Measurements from ENCODE around the gene DUSP15.
"Not testable (repeated sequence)": the region's sequence is repeated elsewhere in the genome, so short reads cannot be mapped to it uniquely, and the experiment has no call there.

Gene DUSP15

DNA sequence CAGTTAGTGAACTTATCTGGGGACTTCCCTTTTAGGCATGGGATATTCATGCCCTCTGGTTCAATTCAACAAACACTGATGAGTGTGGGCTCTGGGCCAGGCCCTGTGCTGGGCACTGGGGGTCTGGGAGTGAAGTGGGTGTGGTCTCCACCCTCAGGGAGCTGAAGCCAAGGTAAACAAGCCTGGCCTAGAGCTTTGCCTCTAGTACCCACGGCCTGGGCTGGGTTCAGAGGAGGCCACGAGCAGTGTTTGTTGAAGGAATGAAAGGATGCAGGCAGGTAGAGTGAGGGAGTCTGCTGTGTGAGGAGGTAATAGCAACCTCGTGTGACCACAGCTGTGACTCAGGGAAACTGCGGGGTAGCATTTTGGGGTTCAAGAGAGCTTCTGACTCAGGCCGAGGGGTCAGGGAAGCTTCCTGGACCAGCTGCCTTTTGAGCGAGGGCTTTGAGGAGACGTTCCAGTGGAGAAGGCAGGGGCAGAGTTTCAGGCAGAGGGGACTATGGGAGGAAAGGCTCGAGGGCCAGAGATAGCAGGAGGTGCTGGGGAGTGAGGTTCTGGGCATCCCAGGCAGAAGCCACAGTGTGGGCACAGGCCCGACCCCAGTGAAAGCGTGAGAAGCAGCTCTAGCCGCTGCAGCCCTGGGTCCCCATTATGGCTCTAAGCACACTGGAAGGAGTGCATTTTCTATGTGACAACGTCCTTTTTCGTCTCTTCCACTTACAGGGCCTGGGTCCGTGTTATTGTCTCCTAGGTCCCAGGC lies 45.6 kb downstream of the DUSP15 start:
- in situ Hi-C loops (cut with MboI; ENCODE audit: low sequenced_read_pairs) = no loop called here

DNA sequence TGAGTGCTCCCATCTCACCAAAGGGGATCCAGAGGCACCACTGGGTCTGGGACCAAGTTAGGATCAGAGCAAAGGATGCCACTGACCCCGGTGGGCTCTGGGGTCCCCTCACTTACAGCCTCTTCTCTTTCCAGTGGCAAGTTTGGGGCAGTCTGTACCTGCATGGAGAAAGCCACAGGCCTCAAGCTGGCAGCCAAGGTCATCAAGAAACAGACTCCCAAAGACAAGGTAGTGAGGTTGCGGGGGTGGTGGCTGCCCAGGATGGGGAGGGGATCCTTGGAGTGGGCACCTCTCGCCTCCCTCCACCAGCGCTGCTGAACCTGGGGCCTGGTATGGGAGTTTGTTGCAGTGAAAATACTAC lies 46.2 kb downstream of the DUSP15 start:
- in situ Hi-C loops (cut with MboI; ENCODE audit: low sequenced_read_pairs) = no loop called here

DNA sequence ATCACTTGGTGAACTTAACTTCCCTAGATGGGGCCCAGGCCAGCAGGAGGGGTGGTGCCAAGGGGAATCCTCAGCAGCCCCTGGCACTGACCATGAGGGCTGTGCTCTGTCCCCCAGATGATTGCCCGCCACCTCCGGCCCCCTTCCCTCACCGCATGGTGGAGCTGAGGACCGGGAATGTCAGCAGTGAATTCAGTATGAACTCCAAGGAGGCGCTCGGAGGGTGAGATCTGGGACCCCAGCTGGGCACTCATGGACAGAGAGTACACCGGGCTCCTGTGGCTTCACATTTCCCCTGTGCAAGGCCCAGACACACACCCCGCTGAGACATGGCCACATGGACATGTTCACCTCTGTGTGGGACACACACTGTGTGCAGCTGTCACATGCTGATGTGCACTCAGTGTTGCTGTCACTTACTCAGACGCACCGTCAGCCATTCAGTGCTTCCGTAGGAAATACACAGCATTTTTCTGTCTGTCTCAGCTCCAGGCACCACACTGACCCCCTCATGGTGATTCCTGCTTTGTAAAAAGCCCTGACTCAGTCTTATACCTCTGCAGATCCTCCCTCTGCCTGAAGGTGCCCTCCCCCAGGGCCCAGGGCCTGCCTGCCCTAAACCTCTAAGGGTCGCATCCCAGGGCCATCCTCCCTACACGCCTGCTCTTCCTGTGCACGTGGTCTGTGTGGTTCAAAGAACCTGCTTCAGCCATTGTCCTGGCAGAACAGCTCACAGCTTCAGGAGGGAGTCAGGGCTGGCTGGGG lies 46.8 kb downstream of the DUSP15 start:
- in situ Hi-C loops (cut with MboI; ENCODE audit: low sequenced_read_pairs) = no loop called here

DNA sequence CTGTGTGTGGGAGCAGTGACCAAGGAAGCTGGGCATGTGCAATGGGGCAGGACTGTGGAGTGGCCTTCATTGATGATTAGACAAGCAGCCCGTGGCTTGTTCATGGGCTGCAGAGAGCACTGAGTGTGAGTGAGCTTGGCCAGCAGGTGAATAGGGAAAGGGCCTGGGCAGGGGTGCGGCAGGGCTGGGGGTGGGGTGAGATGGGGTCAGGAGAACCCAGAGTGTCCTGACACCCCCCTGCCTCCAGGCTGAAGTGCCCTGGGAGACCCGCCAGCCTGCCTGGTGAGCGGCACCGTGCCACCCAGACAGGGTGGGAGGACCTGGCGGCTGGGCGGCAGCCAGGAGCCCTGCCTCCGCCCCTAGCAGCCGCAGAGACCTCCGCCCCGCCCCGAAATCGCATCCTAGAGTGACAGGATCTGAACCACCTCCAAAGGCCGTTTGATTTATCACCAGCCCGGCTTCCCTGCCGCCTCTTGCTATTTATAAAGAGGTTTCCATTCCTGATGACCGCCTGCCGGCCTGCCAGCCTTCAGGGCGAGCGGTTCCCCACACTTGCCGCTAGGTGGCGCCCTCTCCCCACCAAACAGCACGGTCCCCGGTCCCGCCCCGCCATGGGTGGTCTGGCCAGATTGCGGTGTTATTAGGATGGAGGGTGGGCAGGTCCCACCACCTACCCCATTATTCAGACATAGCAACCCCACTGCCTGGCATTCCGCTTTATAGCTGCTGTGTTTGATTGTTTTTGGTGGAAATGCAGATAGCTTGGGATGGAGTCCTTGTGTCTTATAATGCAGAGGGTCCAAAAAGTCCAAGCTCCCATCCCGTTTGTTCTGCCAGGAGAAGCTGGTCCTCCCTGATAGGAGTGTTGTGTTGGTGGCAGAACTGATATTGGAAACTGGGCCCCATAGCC lies 47.7 kb downstream of the DUSP15 start:
- in situ Hi-C loops (cut with MboI; ENCODE audit: low sequenced_read_pairs) = no loop called here

DNA sequence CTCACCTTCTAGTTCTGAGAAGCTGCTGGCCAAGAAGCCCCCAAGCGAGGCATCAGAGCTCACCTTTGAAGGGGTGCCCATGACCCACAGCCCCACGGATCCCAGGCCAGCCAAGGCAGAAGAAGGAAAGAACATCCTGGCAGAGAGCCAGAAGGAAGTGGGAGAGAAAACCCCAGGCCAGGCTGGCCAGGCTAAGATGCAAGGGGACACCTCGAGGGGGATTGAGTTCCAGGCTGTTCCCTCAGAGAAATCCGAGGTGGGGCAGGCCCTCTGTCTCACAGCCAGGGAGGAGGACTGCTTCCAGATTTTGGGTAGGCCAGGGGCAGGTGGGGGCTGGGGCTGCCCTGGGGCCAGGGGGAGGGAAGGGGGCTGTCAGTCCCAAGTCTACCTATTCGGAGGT lies 48.9 kb downstream of the DUSP15 start:
- in situ Hi-C loops (cut with MboI; ENCODE audit: low sequenced_read_pairs) = no loop called here

DNA sequence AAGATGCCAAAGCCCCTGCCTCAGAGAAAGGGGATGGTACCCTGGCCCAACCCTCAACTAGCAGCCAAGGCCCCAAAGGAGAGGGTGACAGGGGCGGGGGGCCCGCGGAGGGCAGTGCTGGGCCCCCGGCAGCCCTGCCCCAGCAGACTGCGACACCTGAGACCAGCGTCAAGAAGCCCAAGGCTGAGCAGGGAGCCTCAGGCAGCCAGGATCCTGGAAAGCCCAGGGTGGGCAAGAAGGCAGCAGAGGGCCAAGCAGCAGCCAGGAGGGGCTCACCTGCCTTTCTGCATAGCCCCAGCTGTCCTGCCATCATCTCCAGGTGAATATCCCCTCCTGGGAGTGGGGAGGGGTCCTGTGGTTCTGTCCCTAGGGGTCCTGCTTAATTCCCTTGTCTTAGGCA lies 50.1 kb downstream of the DUSP15 start:
- in situ Hi-C loops (cut with MboI; ENCODE audit: low sequenced_read_pairs) = no loop called here

DNA sequence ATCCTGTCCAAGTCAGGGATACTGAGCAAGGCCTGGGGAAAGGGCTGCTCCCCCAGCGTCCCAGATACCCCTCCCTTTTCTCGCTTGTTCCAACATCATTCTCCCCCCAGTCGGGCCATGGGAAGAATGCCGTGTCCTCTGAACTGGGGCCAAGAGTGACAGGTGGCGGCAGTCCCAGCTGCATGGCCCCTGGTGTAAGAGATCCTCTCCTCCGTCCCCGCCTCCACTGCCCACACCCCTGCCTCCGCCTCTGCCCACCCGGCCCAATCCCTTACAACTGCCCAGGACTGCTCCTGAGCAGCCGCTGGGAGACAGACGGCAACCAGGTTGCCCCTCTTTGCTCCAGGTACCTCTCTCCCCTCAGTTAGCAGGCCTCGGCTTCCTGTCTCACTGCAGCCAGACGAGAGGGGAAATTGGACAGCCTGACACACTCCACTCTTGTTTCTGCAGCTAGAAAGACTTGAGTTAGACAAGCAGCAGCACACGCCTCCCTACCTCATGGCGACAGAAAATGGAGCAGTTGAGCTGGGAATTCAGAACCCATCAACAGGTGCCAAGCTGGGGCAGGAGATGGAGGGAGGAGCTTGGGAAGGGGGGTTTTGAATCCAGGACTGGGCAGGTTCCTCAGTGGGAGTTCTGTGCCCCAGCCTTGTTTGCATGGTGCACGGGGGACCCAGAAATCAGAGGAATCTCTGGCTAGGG lies 51.1 kb downstream of the DUSP15 start, which contains the start of gene MYLK2:
MYLK2 (plus strand) TSS at position 274 of the 702 bp plus-strand sequence; CDS start at position 499, 225 bp downstream.
- in situ Hi-C loops (cut with MboI; ENCODE audit: low sequenced_read_pairs) = no loop called here

DNA sequence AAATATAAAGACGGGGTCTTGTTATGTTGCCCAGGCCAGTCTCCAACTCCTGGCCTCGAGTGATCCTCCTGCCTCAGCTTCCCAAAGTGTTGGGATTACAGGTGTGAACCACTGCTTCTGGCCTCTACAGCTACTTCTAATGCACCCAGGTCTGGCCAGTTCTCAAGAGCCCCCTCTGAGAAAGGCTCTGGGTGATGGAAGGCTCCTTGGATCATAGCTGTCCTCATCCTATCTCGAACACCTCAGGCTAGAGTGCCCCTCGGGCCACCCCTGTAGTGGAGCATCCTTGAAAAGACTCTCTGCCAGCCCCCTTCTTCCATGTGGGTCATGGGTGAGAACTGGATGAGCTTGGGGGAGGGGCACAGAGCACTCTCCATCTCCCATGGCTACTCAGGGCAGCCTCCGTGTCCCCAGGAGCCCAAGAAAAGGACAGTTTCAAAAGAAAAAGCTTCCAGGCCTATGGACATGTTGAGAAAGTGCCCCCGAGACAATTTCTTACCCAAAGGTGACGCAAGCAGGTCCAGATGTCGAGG lies 51.9 kb downstream of the DUSP15 start:
- in situ Hi-C loops (cut with MboI; ENCODE audit: low sequenced_read_pairs) = no loop called here

DNA sequence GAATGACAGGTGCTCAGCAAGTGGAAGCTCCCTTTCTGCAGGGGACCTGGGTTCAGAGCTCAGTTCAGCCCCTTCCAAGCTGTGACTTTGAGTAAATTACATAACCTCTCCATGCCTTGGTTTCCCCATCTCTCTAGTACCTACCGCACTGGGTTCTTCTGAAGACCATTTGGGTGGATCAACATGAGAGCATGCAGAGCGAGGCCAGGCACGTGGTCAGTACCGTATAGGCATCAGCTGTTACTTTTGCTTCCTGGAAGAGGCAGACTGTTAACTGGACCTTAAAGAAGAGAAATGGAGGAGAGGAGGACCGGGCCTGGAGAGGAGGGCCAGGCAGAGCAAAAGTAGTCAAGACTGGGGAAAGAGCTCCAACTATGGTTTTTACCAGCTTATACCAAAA lies 52.9 kb downstream of the DUSP15 start:
- in situ Hi-C loops (cut with MboI; ENCODE audit: low sequenced_read_pairs) = no loop called here

DNA sequence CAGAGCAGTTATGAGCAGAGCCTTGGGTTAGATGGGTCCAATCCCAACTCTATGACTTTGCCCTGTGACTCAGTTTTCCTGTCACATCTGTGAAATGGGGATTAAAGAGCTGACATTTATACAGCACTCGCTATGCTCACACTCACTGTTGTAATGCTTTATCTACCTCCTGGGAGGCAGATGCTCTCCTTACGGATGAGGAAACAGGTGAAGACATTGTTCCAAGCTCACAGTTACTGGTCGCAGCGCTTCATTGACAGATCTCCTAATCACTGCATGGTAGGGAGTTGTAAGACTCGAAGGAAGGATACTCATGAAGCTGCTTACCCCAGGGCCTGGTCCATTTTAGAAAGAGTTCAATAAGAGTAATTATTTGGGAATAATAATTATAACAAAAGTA lies 54.1 kb downstream of the DUSP15 start:
- in situ Hi-C loops (cut with MboI; ENCODE audit: low sequenced_read_pairs) = no loop called here

DNA sequence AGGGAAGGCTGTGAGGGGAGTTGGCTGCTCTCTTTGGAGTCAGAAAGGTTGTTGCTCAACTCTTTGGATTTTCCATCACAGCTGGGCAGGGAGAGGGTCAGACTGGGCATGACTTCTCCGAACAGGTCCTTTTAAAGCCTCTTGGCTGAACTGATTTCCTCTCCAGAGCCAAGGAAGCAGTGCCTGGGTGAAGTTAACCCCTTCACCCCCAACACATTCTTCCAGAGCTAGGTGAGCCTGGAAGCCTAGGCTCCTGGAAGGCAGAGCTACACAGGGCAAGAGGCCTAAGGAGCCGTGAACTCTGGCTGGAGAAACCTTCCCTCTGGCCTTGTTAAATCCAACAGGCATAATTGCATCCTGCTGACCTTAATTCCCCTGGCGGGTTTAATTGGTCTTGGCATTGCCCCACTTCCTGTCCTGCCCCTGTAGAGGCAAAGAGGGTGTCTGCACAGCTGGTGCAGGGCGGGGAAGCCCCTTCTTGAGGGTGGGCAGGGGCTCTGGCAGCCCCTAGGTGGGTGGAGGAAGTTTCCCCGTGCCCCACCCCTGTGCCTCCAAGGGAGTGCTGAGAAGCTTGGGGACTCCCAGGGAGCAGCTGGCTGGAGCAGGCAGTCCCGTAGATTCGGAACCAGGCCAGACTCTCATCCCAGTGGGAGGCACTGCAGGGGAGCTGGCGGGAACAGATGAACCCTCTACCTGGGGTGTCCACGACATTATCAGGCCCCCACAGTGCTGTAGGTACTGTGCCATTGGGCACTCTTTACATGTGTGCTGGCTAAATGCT lies 54.7 kb downstream of the DUSP15 start:
- in situ Hi-C loops (cut with MboI; ENCODE audit: low sequenced_read_pairs) = no loop called here

DNA sequence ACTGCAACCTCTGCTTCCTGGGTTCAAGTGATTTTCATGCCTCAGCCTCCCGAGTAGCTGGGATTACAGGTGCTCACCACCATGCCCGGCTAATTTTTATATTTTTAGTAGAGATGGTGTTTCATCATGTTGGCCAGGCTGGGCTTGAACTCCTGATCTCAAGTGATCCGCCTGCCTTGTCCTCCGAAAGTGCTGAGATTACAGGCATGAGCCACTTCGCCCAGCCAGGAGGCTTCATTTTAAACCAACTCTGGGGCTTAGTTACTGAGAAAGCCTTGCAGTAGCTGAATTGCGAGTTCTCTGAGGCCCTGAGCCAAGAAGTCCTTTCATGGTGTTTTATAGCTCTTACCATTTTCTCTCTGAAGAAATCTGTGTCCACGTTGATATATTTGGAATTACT lies 56.2 kb downstream of the DUSP15 start:
- in situ Hi-C loops (cut with MboI; ENCODE audit: low sequenced_read_pairs) = not testable (repeated sequence)

DNA sequence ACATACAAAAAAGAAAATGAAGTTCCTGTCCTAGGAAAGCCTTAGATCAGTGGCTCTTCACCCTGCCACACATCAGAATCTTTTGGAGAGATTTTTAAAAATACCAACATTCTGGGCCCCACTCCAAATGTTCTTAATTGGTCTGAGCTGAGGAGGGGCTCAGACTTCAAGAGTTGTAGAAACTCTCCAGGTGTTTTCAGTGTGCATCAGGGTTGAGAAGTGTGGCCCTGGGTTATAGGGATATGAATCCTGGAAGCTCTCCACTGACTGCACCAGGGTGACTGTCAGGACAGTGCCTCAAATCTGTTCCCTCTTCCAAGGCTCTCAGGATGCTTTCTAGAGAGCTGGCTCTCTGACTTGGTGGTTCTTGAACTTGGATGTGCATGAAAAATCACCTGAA lies 56.7 kb downstream of the DUSP15 start:
- in situ Hi-C loops (cut with MboI; ENCODE audit: low sequenced_read_pairs) = no loop called here

DNA sequence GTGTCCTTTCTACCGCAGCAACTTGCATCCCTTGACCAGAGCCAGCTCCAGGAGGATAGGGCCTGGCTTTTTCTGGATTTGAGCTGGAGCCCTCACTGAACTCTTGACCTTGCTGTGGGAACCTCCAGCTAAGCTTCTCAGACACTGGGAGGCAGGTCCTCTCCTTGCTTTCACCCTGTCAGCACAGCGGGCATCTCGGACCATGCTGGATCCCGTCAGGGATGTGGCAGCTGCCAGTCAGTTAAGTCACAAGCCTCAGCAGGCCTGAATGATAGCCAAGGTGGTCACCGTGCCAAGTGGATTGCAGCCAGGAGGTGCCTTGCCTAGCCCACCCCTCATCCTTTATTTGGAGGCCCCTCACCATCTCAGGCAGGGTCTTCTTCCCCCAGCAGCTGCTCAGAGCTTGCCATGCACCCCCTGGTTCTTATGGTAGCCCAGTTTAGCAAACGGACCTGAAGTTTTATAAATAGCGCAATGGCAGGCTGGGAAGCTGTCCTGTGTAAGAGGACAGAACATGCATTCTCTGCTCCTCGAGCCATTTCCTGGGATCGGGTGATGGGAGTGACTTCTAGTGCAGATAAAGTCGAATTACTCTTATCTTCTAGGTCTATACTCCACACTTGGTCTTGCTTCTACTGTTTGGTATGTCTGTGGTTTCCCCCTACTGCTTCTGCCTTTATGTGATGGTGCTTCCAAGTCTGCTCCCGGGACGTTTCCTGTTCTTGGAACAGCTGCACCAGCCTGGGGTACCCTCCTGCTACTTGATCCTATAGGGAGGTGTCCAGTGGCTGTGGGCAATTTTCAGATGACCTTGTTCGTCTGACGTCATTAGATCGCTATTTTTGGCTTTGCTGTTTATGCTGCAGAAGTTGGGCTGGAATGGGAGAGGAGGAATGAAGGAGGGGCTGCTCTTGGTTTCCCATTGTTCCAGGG lies 58.3 kb downstream of the DUSP15 start:
- in situ Hi-C loops (cut with MboI; ENCODE audit: low sequenced_read_pairs) = no loop called here

DNA sequence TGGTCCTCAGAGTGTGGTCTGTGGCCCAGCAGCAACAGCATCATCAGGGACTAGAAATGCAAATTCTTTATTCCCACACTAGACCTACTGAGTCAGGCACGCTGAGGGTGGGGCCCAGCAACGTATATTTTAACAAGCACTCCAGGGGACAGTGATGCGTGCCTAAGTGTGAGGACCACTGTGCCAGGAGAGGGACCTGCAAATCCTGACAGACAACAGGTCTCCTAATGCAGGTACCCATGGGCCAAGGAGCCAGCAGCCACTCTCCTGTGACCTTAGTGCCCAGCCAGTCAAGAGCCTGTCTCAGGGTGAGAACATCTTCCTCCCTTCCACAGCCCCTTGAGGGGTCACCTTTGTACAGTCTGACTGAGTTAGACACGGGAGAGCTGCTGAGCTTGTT lies 59.1 kb downstream of the DUSP15 start:
- in situ Hi-C loops (cut with MboI; ENCODE audit: low sequenced_read_pairs) = no loop called here
